IMR-90 (cell line): ENCODE measurements around the gene RDH11. TPM values are rescaled to one million over a fixed set of nuclear protein-coding genes. Genes with fewer than 3 reads are reported as not detected.
"Not testable (repeated sequence)": the region's sequence is repeated elsewhere in the genome, so short reads cannot be mapped to it uniquely, and the experiment has no call there.

Source experiments
- ATAC-seq: fragments of 200-7000 bp; cut with Tn5 transposase; 2 replicates; pipeline ENCODE4 v1.9.1; 2020; ENCODE audit warnings: low read depth, mild to moderate bottlenecking, moderate library complexity
- BruUV-seq: library from RNA; stranded (reverse); fragments of 400-500 nt; replicated peaks from 2 replicates; lab custom pipeline; 2021; lab: Mats Ljungman, UMichigan
- CTCF ChIA-PET: fragments of 300-600 bp; formaldehyde crosslinking; extraction: SDS; loops from one replicate; lab custom pipeline; 2021; ENCODE audit warnings: antibody characterized with exemption; lab: Yijun Ruan, JAX
- POLR2A ChIA-PET: fragments of 300-600 bp; sonication (Branson Sonifier 250); formaldehyde crosslinking; loops from one replicate; lab custom pipeline; 2022; ENCODE audit warnings: antibody characterized with exemption; ENCODE audit not compliant: unreplicated experiment; lab: Charles Lee
- DNase-seq: peaks from one replicate; pipeline ENCODE4 v3.0.0; 2013
- H2AFZ ChIP-seq: replicated peaks from 2 replicates; pipeline ENCODE3; 2013; ENCODE audit warnings: low read length, mild to moderate bottlenecking; ENCODE audit not compliant: poor library complexity
- H2AK5ac ChIP-seq: 2 replicates; pipeline ENCODE4 v1.6.1; 2013; ENCODE audit warnings: low read depth, low read length, inconsistent platforms
- H2AK9ac ChIP-seq: replicated peaks from 2 replicates; pipeline ENCODE3; 2013; ENCODE audit warnings: mild to moderate bottlenecking, low read depth, low read length, moderate library complexity; ENCODE audit not compliant: poor library complexity
- H2BK120ac ChIP-seq: 2 replicates; pipeline ENCODE4 v1.6.1; 2013; ENCODE audit warnings: low read depth, low read length, inconsistent platforms
- H2BK15ac ChIP-seq: 3 replicates; pipeline ENCODE4 v1.6.1; 2013; ENCODE audit warnings: low read depth, low read length, inconsistent platforms
- H2BK20ac ChIP-seq: 2 replicates; pipeline ENCODE4 v1.6.1; 2013; ENCODE audit warnings: low read depth, mild to moderate bottlenecking, inconsistent platforms, low read length, moderate library complexity
- H2BK5ac ChIP-seq: 2 replicates; pipeline ENCODE4 v1.6.1; 2013; ENCODE audit warnings: mild to moderate bottlenecking, low read depth, low read length, inconsistent platforms; ENCODE audit not compliant: poor library complexity, severe bottlenecking
- H3K14ac ChIP-seq: replicated peaks from 2 replicates; pipeline ENCODE4 v1.6.1; 2013; ENCODE audit warnings: low read depth, low read length, inconsistent platforms
- H3K18ac ChIP-seq: 2 replicates; pipeline ENCODE4 v1.6.1; 2013; ENCODE audit warnings: low read depth, low read length, control low read depth
- H3K23ac ChIP-seq: 2 replicates; pipeline ENCODE4 v1.6.1; 2013; ENCODE audit warnings: low read depth, low read length, inconsistent platforms
- H3K27ac ChIP-seq: 2 replicates; pipeline ENCODE4 v1.5.1; 2013; ENCODE audit warnings: mild to moderate bottlenecking, control low read depth, low read length; ENCODE audit not compliant: insufficient read depth
- H3K27me3 ChIP-seq: 2 replicates; pipeline ENCODE4 v1.6.1; 2013; ENCODE audit warnings: low read length; ENCODE audit not compliant: control insufficient read depth, insufficient read depth
- H3K36me3 ChIP-seq: 2 replicates; pipeline ENCODE4 v1.6.1; 2013; ENCODE audit warnings: low read length, mixed read lengths; ENCODE audit not compliant: control insufficient read depth, insufficient read depth
- H3K4ac ChIP-seq: 2 replicates; pipeline ENCODE4 v1.6.1; 2013; ENCODE audit warnings: low read depth, low read length, inconsistent platforms
- H3K4me1 ChIP-seq: 2 replicates; pipeline ENCODE4 v1.6.1; 2013; ENCODE audit warnings: low read length, mixed read lengths; ENCODE audit not compliant: control insufficient read depth, insufficient read depth
- H3K4me2 ChIP-seq: 2 replicates; pipeline ENCODE4 v1.6.1; 2013; ENCODE audit warnings: low read depth, mild to moderate bottlenecking, control low read depth, low read length, moderate library complexity
- H3K4me3 ChIP-seq: 2 replicates; pipeline ENCODE4 v1.5.1; 2013; ENCODE audit warnings: low read depth, mild to moderate bottlenecking, control low read depth, low read length, moderate library complexity; ENCODE audit not compliant: insufficient read depth
- H3K56ac ChIP-seq: 2 replicates; pipeline ENCODE4 v1.6.1; 2013; ENCODE audit warnings: low read length, inconsistent platforms; ENCODE audit not compliant: insufficient read depth; ENCODE audit errors: extremely low read depth
- H3K79me1 ChIP-seq, 2 experiments: 2 replicates each; pipeline ENCODE4 v1.6.1; 2013; ENCODE audit warnings: low read length in 2 of 2, inconsistent platforms in 1 of 2, low read depth in 1 of 2
- H3K9ac ChIP-seq: 2 replicates; pipeline ENCODE4 v1.6.1; 2013; ENCODE audit warnings: low read depth, low read length, control low read depth
- H3K9me1 ChIP-seq: 2 replicates; pipeline ENCODE4 v1.6.1; 2013; ENCODE audit warnings: low read length, inconsistent platforms; ENCODE audit not compliant: insufficient read depth
- H3K9me3 ChIP-seq: 2 replicates; pipeline ENCODE4 v1.6.1; 2013; ENCODE audit warnings: low read length; ENCODE audit not compliant: control insufficient read depth, insufficient read depth
- H4K20me1 ChIP-seq: 2 replicates; pipeline ENCODE4 v1.6.1; 2013; ENCODE audit warnings: low read length, inconsistent platforms; ENCODE audit not compliant: insufficient read depth
- H4K5ac ChIP-seq: 2 replicates; pipeline ENCODE4 v1.6.1; 2013; ENCODE audit warnings: mild to moderate bottlenecking, low read depth, low read length, control low read depth
- H4K8ac ChIP-seq, 2 experiments: 2 replicates each; pipeline ENCODE4 v1.6.1; 2013; ENCODE audit warnings: low read depth in 2 of 2, low read length in 2 of 2, control low read depth in 1 of 2, inconsistent platforms in 1 of 2
- H4K91ac ChIP-seq: 2 replicates; pipeline ENCODE4 v1.6.1; 2013; ENCODE audit warnings: low read depth, low read length, inconsistent platforms; ENCODE audit not compliant: insufficient read depth
- WGBS, 2 experiments: methylation state at CpG; one replicate each; pipeline versions ENCODE4 v1.1.5 to v1.1.7; 2013; ENCODE audit warnings: missing lambda C conversion rate in 2 of 2; ENCODE audit not compliant: insufficient read length in 1 of 2; ENCODE audit errors: extremely low coverage in 2 of 2; 5-methylcytosine and 5-hydroxymethylcytosine counted together
- dilution Hi-C: fragments of 300-500 bp; cut with HindIII; formaldehyde crosslinking; loops from one replicate; pipeline ENCODE4 v1.14.3; 2018; ENCODE audit warnings: low sequenced_read_pairs; ENCODE audit not compliant: unreplicated experiment
- in situ Hi-C: fragments of 300-500 bp; cut with MboI; formaldehyde crosslinking; loops from 3 replicates; pipeline ENCODE4 v1.14.3; 2019; ENCODE audit warnings: low sequenced_read_pairs, inconsistent platforms, mixed read lengths
- intact Hi-C: fragments of 100-400 bp; cut with micrococcal nuclease; formaldehyde crosslinking; loops from 2 replicates; pipeline ENCODE4 v1.10.0; 2022
- polyA plus RNA-seq, 3 experiments: library from polyadenylated mRNA; depleted of rRNA; stranded (reverse); fragments of >200 nt; gene quantifications; 2 replicates each; pipeline ENCODE4 v1.2.3, GENCODE V29; 2012; ENCODE audit warnings: low replicate concordance in 1 of 3
- total RNA-seq: library from RNA; depleted of rRNA; stranded (reverse); fragments of >200 nt; gene quantifications from 2 replicates; pipeline ENCODE4 v1.2.3, GENCODE V29; 2012

The RDH11 gene
- total and polyA plus RNA-seq, 2 of the 4 experiments (the other 2 are of a cell fraction): 77.3 to 149 TPM

DNA sequence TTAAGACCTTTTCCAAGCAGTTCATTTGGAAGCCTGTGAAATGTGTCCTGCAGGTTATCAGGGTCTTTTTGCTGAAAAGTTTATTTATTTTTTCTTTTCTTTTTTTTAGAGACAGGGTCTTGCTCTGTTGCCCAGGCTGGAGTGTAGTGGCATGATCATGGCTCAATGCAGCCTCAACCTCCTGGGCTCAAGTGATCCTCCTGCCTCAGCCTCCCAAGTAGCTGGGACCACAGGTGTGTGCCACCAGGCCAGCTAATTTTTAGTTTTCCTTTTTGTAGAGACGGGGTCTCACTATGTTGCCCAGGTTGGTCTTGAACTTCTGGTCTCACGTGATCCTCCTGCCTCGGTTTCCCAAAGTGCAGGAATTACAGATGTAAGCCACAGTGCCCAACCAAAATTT, 23.8 kb upstream of the RDH11 start:
- H4K8ac ChIP-seq, H2AK9ac ChIP-seq, H3K36me3 ChIP-seq, H3K9me1 ChIP-seq, H2AK5ac ChIP-seq, POLR2A ChIA-PET, intact Hi-C loops, H2AFZ ChIP-seq, H4K20me1 ChIP-seq, H3K4ac ChIP-seq, H3K9ac ChIP-seq, H4K5ac ChIP-seq, H2BK15ac ChIP-seq, H3K79me1 ChIP-seq, BruUV-seq, H2BK120ac ChIP-seq, H3K4me2 ChIP-seq, H3K56ac ChIP-seq, H3K9me3 ChIP-seq, H3K14ac ChIP-seq, dilution Hi-C loops, H2BK5ac ChIP-seq, H4K91ac ChIP-seq, H3K18ac ChIP-seq, H2BK20ac ChIP-seq, DNase-seq, H3K27ac ChIP-seq, H3K23ac ChIP-seq, ATAC-seq, H3K4me3 ChIP-seq, H3K4me1 ChIP-seq: not testable (repeated sequence)
- WGBS, 2 experiments: no CpG with 5 or more reads among the region's 3 CpGs
- in situ Hi-C loops: loop anchor here (25.0 kb wide), 1 partner anchor 282 kb away; no protein-coding TSS in a partner anchor
- CTCF ChIA-PET: interaction anchor here (1.0 kb wide), 1 partner anchor 15 kb away, joined by 3 read pairs; no protein-coding TSS in a partner anchor
- peaks cover 26% of the 10 kb centered on the region for H3K27me3 ChIP-seq
